ENCODE data around the gene CFAP46. TPM values are rescaled to one million over a fixed set of nuclear protein-coding genes. Genes with fewer than 3 reads are reported as not detected.

The CFAP46 gene
- total and polyA plus RNA-seq, 2 experiments from 2014 or later, result 2.2 to 2.4 TPM

- DNase-seq (ENCODE audit: low spot score), result no peak
Measured at GRCh38 chr10:132838346-132838970, 103.9 kb downstream of the CFAP46 start.

GRCh38 chr10:132837905-132838304, 104.5 kb downstream of the CFAP46 start:
- no peaks in the 10 kb centered on the region for H3K36me3 ChIP-seq (replicated peaks; ENCODE audit: insufficient read depth, low read depth)
- no peak overlapping the region for H3K4me3 ChIP-seq
- H3K4me2 ChIP-seq, result no peak overlapping the region
- no peak overlapping the region for H3K27ac ChIP-seq
- no peaks in the 10 kb centered on the region for H3K9me2 ChIP-seq (replicated peaks; ENCODE audit: insufficient read depth)
- DNase-seq (ENCODE audit: low spot score), result no peak
- H4K20me1 ChIP-seq (ENCODE audit: insufficient read depth, poor library complexity, severe bottlenecking), result no peaks in the 10 kb centered on the region
- no peaks in the 10 kb centered on the region for H3K27me3 ChIP-seq
- TF ChIP-seq CTCF (IDR thresholded peaks at IDR 0.05; ENCODE audit: poor library complexity) (no peak), EZH2 (IDR thresholded peaks at IDR 0.05; ENCODE audit: borderline replicate concordance) (no peak), EZH2phosphoT487 (IDR thresholded peaks at IDR 0.05; ENCODE audit: low read depth, severe bottlenecking, unreplicated experiment) (no peak)
- no peaks in the 10 kb centered on the region for H3K79me2 ChIP-seq
- H2AFZ ChIP-seq, result no peak overlapping the region
- 88% methylated on average over 18 of the region's 21 CpGs for WGBS (ENCODE audit: low lambda C conversion rate, missing lambda C conversion rate)
- no peaks in the 10 kb centered on the region for H3K4me1 ChIP-seq (ENCODE audit: insufficient read depth)
- H3K9me3 ChIP-seq (ENCODE audit: low read depth), result peaks cover 3% of the 10 kb centered on the region

More at GRCh38 chr10:132838346-132838970, 103.9 kb downstream of the CFAP46 start:
- 92% methylated on average over 21 of the region's 21 CpGs for WGBS (ENCODE audit: low lambda C conversion rate, missing lambda C conversion rate)
- Histone ChIP-seq H3K9me3 (ENCODE audit: low read depth) (peaks cover 3% of the 10 kb centered on the region), H3K36me3 (replicated peaks; ENCODE audit: insufficient read depth, low read depth) (no peaks in the 10 kb centered on the region), H3K4me3 (no peak overlapping the region), H3K27me3 (no peaks in the 10 kb centered on the region), H3K79me2 (no peaks in the 10 kb centered on the region), H4K20me1 (ENCODE audit: insufficient read depth, poor library complexity, severe bottlenecking) (no peaks in the 10 kb centered on the region), H3K4me2 (no peak overlapping the region), H3K9me2 (replicated peaks; ENCODE audit: insufficient read depth) (no peaks in the 10 kb centered on the region), H3K27ac (no peak overlapping the region), H2AFZ (no peak overlapping the region), H3K4me1 (ENCODE audit: insufficient read depth) (no peaks in the 10 kb centered on the region)
- TF ChIP-seq EZH2phosphoT487 (IDR thresholded peaks at IDR 0.05; ENCODE audit: low read depth, severe bottlenecking, unreplicated experiment) (no peak), EZH2 (IDR thresholded peaks at IDR 0.05; ENCODE audit: borderline replicate concordance) (no peak), CTCF (IDR thresholded peaks at IDR 0.05; ENCODE audit: poor library complexity) (no peak)

GRCh38 chr10:132836832-132837540, 105.4 kb downstream of the CFAP46 start:
- Histone ChIP-seq H2AFZ (no peak overlapping the region), H3K9me2 (replicated peaks; ENCODE audit: insufficient read depth) (no peaks in the 10 kb centered on the region), H3K27me3 (peaks cover 7% of the 10 kb centered on the region), H3K4me3 (no peak overlapping the region), H3K79me2 (no peaks in the 10 kb centered on the region), H3K4me2 (no peak overlapping the region), H4K20me1 (ENCODE audit: insufficient read depth, poor library complexity, severe bottlenecking) (no peaks in the 10 kb centered on the region), H3K9me3 (ENCODE audit: low read depth) (no peaks in the 10 kb centered on the region), H3K27ac (no peak overlapping the region), H3K36me3 (replicated peaks; ENCODE audit: insufficient read depth, low read depth) (no peaks in the 10 kb centered on the region), H3K4me1 (ENCODE audit: insufficient read depth) (no peaks in the 10 kb centered on the region)
- peak; percentile 98 for TF ChIP-seq CTCF (IDR thresholded peaks at IDR 0.05; ENCODE audit: poor library complexity)
- TF ChIP-seq EZH2 (IDR thresholded peaks at IDR 0.05; ENCODE audit: borderline replicate concordance), result no peak
- peak; percentile 76 for DNase-seq (ENCODE audit: low spot score)
- 48% methylated on average over 33 of the region's 34 CpGs for WGBS (ENCODE audit: low lambda C conversion rate, missing lambda C conversion rate)

All from hepatocyte (in vitro differentiated cells).